C4-2B (cell line): ENCODE measurements around the gene PTRH1.

Source experiments
- CTCF ChIP-seq: fragments of 450-650 bp; conservative IDR thresholded peaks from 2 replicates; pipeline ENCODE4 v1.5.1; 2017; ENCODE audit warnings: mild to moderate bottlenecking
- ZFX ChIP-seq: fragments of 450-650 bp; IDR thresholded peaks from 2 replicates; pipeline ENCODE4 v1.6.1; 2017

DNA sequence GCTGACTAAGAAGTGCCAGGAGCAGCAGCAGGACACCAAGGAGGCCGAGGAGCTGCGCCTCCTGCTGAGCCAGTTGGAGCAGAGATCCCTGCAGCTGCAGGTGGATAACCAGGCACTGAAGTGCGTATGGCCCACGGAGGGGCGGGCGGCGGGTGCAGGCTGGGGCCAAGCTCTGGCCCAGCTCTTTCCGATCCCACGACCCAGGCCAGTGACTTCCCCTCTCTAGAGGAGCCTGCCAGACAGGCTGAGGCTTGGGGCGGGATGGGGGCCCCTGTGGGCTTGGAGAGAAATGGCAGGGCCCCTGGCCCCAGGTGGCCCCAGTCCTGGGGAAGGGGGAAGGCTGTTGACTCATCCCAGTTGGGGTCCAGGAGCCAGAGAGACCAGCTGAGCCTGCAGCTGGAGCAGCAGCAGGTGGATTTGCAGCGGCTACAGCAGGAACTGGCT, 3.6 kb downstream of the PTRH1 start:
- TF ChIP-seq ZFX (no peak), CTCF (no peak)
